IgD-negative memory B cell (primary cell): ENCODE data around the gene SPPL2C. TPM values are rescaled to one million over a fixed set of nuclear protein-coding genes. Genes with fewer than 3 reads are reported as not detected.

Experiments used
- H3K27ac Mint-ChIP-seq, 3 donors: one replicate each; pipeline ENCODE4 v1.8.0; 2020 to 2022; ENCODE audit warnings: mild to moderate bottlenecking in 3 of 3, mixed read lengths in 3 of 3, moderate library complexity in 1 of 3
- H3K27me3 Mint-ChIP-seq: one replicate; pipeline ENCODE4 v1.8.0; 2021; ENCODE audit warnings: mixed read lengths
- H3K36me3 Mint-ChIP-seq: one replicate; pipeline ENCODE4 v1.8.0; 2020; ENCODE audit warnings: mild to moderate bottlenecking, mixed read lengths
- H3K4me1 Mint-ChIP-seq, 3 donors: one replicate each; pipeline ENCODE4 v1.8.0; 2020 to 2022; ENCODE audit warnings: mixed read lengths in 3 of 3, mild to moderate bottlenecking in 1 of 3
- H3K4me3 Mint-ChIP-seq, 4 donors: one replicate each; pipeline ENCODE4 v1.8.0; 2020 to 2022; ENCODE audit warnings: mild to moderate bottlenecking in 4 of 4, mixed read lengths in 4 of 4, moderate library complexity in 3 of 4
- H3K9me3 Mint-ChIP-seq, 3 donors: one replicate each; pipeline ENCODE4 v1.8.0; 2020 to 2021; ENCODE audit warnings: mixed read lengths in 3 of 3, mild to moderate bottlenecking in 1 of 3
- polyA plus RNA-seq: library from polyadenylated mRNA; unstranded; fragments of 300-500 nt; fragmentation: Illumina TruSeq; gene quantifications from one replicate; pipeline ENCODE4 v1.2.3, GENCODE V29; 2021

SPPL2C gene
- polyA plus RNA-seq, 1 donor from 2014 or later = not detected

GRCh38 chr17:45870342-45870974 is 25.8 kb downstream of the SPPL2C start:
- Mint-ChIP-seq H3K9me3 (peaks cover 0 to 3% (median 0%) of the 10 kb centered on the region in 3 donors), H3K27ac (no peak overlapping the region), H3K4me3 (no peak overlapping the region), H3K4me1 (peaks cover 0 to 4% (median 1%) of the 10 kb centered on the region in 3 donors), H3K36me3 (peaks cover 4% of the 10 kb centered on the region), H3K27me3 (peaks cover 21% of the 10 kb centered on the region)

GRCh38 chr17:45871718-45872117 is 27.0 kb downstream of the SPPL2C start:
- Mint-ChIP-seq H3K27me3 (peaks cover 23% of the 10 kb centered on the region), H3K36me3 (peaks cover 4% of the 10 kb centered on the region), H3K9me3 (peaks cover 0 to 3% (median 0%) of the 10 kb centered on the region in 3 donors), H3K27ac (no peak overlapping the region), H3K4me3 (peak overlapping the region in 1 of 4 donors; percentile 70), H3K4me1 (peaks cover 0 to 4% (median 1%) of the 10 kb centered on the region in 3 donors)

DNA sequence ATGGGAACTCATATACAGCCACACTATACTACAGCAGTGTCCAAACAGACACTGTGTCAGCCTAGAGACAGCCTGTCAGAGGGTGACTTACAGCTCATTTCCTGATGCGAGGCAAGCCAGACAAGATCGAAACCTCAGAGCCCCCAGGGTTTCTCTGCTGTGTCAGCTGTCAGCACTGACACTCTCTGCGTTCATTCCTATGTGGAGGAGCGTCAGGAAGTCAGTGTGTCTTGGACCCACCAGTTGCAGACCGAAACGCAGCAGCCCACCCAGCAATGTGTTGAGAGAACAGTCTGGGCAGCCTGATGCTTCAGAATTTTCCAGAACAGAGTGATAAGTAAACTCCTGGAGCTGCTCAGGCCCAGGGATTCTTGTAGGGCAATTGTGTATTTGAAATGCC is 29.0 kb downstream of the SPPL2C start:
- no peaks in the 10 kb centered on the region for H3K36me3 Mint-ChIP-seq
- H3K9me3 Mint-ChIP-seq = peaks cover 2 to 4% (median 3%) of the 10 kb centered on the region in 3 donors
- peaks cover 0 to 4% (median 1%) of the 10 kb centered on the region in 3 donors for H3K4me1 Mint-ChIP-seq
- H3K27ac Mint-ChIP-seq = no peak overlapping the region
- H3K27me3 Mint-ChIP-seq = peaks cover 23% of the 10 kb centered on the region
- no peak overlapping the region for H3K4me3 Mint-ChIP-seq

DNA sequence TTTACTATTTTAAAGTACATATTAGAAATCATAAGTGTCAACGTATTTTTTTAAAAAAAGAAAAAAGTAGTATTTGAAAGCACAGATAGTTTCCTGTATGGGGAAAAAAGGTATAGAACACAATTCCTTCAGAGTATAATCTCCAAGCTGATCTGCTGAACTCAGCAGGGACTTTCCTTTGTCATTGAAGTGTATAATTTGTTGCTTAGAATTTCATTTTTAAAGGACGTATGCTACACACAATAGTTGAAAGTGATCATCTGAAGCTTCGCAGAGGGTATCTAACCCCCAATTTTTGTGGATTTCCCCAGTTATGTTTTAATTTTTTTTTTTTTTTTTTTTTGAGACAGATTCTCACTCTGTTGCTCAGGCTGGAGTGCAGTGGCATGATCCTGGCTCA is 29.5 kb downstream of the SPPL2C start:
- Mint-ChIP-seq H3K27me3 (peaks cover 23% of the 10 kb centered on the region), H3K36me3 (no peaks in the 10 kb centered on the region), H3K4me1 (peaks cover 0 to 4% (median 1%) of the 10 kb centered on the region in 3 donors), H3K9me3 (peaks cover 2 to 4% (median 3%) of the 10 kb centered on the region in 3 donors), H3K27ac (no peak overlapping the region), H3K4me3 (no peak overlapping the region)

DNA sequence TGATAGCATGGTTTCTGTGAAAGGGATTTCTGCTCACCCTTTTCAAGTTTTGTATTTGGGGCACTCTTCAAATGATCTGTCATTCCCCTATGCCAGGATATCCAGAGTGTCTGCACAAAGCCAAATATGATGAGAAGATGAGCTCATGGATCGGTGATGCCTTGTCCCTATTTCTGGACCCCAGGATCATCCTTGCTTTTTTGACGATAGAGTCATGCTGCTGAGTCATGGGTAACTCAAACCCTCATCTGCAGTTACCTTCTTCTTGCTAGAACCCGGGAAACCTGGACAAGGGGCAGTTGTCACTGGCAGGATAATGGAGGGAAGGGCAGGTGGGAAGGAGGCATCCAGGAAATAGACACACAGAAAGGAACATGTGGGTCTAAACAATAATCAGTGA is 31.9 kb downstream of the SPPL2C start:
- Mint-ChIP-seq H3K36me3 (no peaks in the 10 kb centered on the region), H3K4me1 (peaks cover 0 to 4% (median 0%) of the 10 kb centered on the region in 3 donors), H3K27me3 (peaks cover 20% of the 10 kb centered on the region), H3K4me3 (no peak overlapping the region), H3K27ac (no peak overlapping the region), H3K9me3 (peaks cover 2 to 4% (median 4%) of the 10 kb centered on the region in 3 donors)

- H3K4me1 Mint-ChIP-seq = peaks cover 0 to 4% (median 0%) of the 10 kb centered on the region in 3 donors
- H3K9me3 Mint-ChIP-seq = peaks cover 2 to 4% (median 4%) of the 10 kb centered on the region in 3 donors
- H3K27ac Mint-ChIP-seq = no peak overlapping the region
- H3K27me3 Mint-ChIP-seq = peaks cover 14% of the 10 kb centered on the region
- H3K36me3 Mint-ChIP-seq = no peaks in the 10 kb centered on the region
- H3K4me3 Mint-ChIP-seq = no peak overlapping the region
These were observed 32.8 kb downstream of the SPPL2C start for GRCh38 chr17:45877467-45877866.

DNA sequence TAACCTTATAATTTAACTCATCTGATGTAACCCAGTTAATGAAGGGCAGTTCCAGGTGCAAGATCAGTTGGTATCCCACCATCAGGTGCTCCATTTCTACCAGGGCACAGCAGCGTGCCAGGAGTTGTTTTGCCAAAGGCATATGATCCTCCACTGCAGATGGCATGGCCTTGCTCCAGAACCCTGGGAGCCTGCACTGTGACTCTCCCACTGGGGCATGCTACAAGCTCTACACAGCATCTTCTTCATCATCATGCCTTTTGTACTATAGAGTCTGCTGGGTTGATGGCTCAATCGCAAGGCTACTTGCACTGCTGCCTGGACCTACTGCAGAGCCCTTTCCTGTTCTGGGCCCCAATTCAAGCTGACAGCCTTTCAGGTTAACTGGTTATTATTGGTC is 38.4 kb downstream of the SPPL2C start:
- peaks cover 9% of the 10 kb centered on the region for H3K27me3 Mint-ChIP-seq
- H3K4me3 Mint-ChIP-seq = no peak overlapping the region
- no peak overlapping the region for H3K27ac Mint-ChIP-seq
- H3K9me3 Mint-ChIP-seq = peaks cover 3 to 19% (median 10%) of the 10 kb centered on the region in 3 donors
- peaks cover 2% of the 10 kb centered on the region for H3K36me3 Mint-ChIP-seq
- no peaks in the 10 kb centered on the region for H3K4me1 Mint-ChIP-seq

- Mint-ChIP-seq H3K36me3 (peaks cover 3% of the 10 kb centered on the region), H3K4me3 (no peak overlapping the region), H3K9me3 (peaks cover 3 to 18% (median 10%) of the 10 kb centered on the region in 3 donors), H3K27ac (no peak overlapping the region), H3K4me1 (no peaks in the 10 kb centered on the region), H3K27me3 (peaks cover 5% of the 10 kb centered on the region)
These were observed 42.2 kb downstream of the SPPL2C start for GRCh38 chr17:45886852-45887251.

GRCh38 chr17:45888392-45888791 is 43.7 kb downstream of the SPPL2C start:
- Mint-ChIP-seq H3K4me3 (no peak overlapping the region), H3K27ac (peak overlapping the region in 1 of 3 donors; percentile 26), H3K27me3 (peaks cover 5% of the 10 kb centered on the region), H3K36me3 (peaks cover 3% of the 10 kb centered on the region), H3K4me1 (no peaks in the 10 kb centered on the region), H3K9me3 (peaks cover 4 to 13% (median 10%) of the 10 kb centered on the region in 3 donors)

DNA sequence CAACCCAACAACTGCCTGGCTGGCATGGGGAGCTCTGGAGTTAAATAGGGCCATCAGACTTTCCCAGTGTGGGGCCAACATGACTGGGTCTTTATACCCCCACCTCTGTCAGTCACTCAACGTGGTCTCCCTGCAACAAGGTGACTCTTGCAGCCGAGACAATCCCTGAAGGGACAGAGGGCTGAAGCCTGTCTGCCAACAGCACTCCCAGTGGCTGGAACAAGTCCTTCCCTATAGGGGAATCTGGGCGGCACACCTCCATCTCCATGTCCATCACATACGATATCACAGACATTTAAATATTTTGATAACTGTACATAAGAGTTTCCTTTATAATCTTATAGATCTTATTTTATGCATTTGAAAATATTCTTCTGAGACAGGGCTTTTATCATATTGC is 44.9 kb downstream of the SPPL2C start:
- H3K4me1 Mint-ChIP-seq = peaks cover 0 to 4% (median 2%) of the 10 kb centered on the region in 3 donors
- no peak overlapping the region for H3K4me3 Mint-ChIP-seq
- H3K36me3 Mint-ChIP-seq = peaks cover 4% of the 10 kb centered on the region
- H3K27ac Mint-ChIP-seq = no peak overlapping the region
- H3K9me3 Mint-ChIP-seq = peaks cover 3 to 10% (median 8%) of the 10 kb centered on the region in 3 donors
- H3K27me3 Mint-ChIP-seq = peaks cover 3% of the 10 kb centered on the region

DNA sequence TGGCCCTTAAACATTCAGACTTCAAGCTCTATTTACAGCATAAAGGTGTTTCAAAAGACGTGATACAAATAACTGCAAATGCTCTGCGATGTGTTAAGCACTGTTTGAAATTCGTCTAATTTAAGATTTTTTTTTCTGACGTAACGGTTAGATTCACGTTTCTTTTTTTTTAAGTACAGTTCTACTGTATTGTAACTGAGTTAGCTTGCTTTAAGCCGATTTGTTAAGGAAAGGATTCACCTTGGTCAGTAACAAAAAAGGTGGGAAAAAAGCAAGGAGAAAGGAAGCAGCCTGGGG is 49.0 kb downstream of the SPPL2C start:
- peaks cover 3% of the 10 kb centered on the region for H3K36me3 Mint-ChIP-seq
- H3K27me3 Mint-ChIP-seq = peaks cover 18% of the 10 kb centered on the region
- peak overlapping the region in 2 of 3 donors; percentile 61 to 83 for H3K27ac Mint-ChIP-seq
- peaks cover 0 to 2% (median 0%) of the 10 kb centered on the region in 3 donors for H3K9me3 Mint-ChIP-seq
- H3K4me3 Mint-ChIP-seq = peak overlapping the region; percentile 78 to 97 (median 84)
- peaks cover 4 to 14% (median 12%) of the 10 kb centered on the region in 3 donors for H3K4me1 Mint-ChIP-seq

GRCh38 chr17:45894022-45894784 is 49.5 kb downstream of the SPPL2C start, which contains the start of gene MAPT:
TSS of gene MAPT (plus strand) at chr17:45894554. CDS start at chr17:45962338, 67,784 bp downstream.
- peaks cover 2% of the 10 kb centered on the region for H3K36me3 Mint-ChIP-seq
- H3K9me3 Mint-ChIP-seq = peaks cover 0 to 2% (median 0%) of the 10 kb centered on the region in 3 donors
- peaks cover 4 to 14% (median 14%) of the 10 kb centered on the region in 3 donors for H3K4me1 Mint-ChIP-seq
- peaks cover 23% of the 10 kb centered on the region for H3K27me3 Mint-ChIP-seq
- H3K4me3 Mint-ChIP-seq = peak within 1 kb of the TSS; percentile 87 to 97 (median 94)
- H3K27ac Mint-ChIP-seq = peak within 1 kb of the TSS in 2 of 3 donors; percentile 61 to 83

- peaks cover 4 to 14% (median 14%) of the 10 kb centered on the region in 3 donors for H3K4me1 Mint-ChIP-seq
- H3K27ac Mint-ChIP-seq = peak overlapping the region in 1 of 3 donors; percentile 50
- peaks cover 0 to 2% (median 0%) of the 10 kb centered on the region in 3 donors for H3K9me3 Mint-ChIP-seq
- H3K36me3 Mint-ChIP-seq = peaks cover 2% of the 10 kb centered on the region
- peak overlapping the region; percentile 87 to 97 (median 94) for H3K4me3 Mint-ChIP-seq
- H3K27me3 Mint-ChIP-seq = peaks cover 30% of the 10 kb centered on the region
These were observed 50.8 kb downstream of the SPPL2C start for GRCh38 chr17:45895304-45895968.

DNA sequence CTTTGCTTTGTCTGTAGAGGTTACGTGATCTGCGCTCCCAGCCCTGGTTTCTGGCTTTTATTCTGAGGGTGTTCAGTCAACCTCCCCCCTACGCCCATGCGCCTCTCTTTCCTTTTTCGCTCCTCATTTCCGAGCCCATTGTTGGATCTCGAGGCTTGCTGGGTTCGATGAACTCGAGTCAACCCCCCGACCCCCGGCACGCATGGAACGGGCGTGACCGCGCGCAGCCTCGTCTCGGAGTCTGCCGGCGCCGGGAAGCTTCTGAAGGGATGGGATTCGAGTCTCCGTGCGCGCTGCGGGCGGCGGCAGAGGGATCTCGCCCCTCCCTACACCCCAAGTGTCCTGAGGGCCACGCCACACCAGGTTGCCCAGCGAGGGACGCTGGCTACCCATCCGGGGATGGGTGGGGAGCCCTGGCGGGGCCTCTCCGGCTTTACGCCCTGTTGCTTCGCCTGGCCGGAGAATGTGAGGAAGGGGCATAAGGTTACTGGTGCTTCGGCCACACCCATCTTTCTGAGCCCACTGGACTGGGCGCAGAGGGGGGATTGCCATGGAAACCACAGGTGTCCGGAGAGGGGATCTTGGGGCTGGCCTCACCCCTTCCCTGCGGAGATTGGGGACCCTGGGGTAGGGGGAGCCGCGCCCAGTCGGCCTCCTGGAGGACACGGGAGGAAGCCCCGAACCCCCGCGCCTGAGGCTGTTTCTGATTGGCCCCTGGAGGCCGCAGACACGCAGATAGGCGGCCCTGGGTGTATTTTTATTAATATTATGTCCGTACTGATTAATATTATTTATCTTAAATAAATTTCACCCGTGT is 51.5 kb downstream of the SPPL2C start:
- Mint-ChIP-seq H3K4me1 (peaks cover 4 to 14% (median 14%) of the 10 kb centered on the region in 3 donors), H3K36me3 (peaks cover 2% of the 10 kb centered on the region), H3K27ac (no peak overlapping the region), H3K27me3 (peaks cover 36% of the 10 kb centered on the region), H3K4me3 (peak overlapping the region; percentile 87 to 97 (median 92)), H3K9me3 (peaks cover 0 to 2% (median 0%) of the 10 kb centered on the region in 3 donors)
